Midbrain (tissue), 1 donor: Measurements from ENCODE around the gene PRICKLE2.

Source experiments
- DNase-seq: peaks from one replicate; lab custom pipeline; 2025; lab: John Stamatoyannopoulos, UW

Gene PRICKLE2

DNA sequence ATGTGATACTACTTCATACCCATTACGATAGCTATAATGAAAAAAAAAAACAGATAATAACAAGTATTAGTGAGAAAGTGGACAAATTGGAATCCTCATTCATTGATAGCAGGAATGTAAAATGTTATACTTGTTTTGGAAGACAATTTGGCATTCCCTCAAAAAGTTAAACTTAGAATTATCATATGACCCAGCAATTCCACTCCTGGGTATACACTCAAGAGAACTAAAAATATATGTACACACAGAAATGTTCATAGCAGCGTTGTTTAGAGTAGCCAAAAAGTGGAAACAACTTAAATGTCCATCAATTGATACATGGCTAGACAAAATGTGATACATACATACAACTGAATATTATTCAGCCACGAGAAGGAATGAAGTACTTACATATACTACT, 69.9 kb downstream of the PRICKLE2 start:
- no peak for DNase-seq

DNA sequence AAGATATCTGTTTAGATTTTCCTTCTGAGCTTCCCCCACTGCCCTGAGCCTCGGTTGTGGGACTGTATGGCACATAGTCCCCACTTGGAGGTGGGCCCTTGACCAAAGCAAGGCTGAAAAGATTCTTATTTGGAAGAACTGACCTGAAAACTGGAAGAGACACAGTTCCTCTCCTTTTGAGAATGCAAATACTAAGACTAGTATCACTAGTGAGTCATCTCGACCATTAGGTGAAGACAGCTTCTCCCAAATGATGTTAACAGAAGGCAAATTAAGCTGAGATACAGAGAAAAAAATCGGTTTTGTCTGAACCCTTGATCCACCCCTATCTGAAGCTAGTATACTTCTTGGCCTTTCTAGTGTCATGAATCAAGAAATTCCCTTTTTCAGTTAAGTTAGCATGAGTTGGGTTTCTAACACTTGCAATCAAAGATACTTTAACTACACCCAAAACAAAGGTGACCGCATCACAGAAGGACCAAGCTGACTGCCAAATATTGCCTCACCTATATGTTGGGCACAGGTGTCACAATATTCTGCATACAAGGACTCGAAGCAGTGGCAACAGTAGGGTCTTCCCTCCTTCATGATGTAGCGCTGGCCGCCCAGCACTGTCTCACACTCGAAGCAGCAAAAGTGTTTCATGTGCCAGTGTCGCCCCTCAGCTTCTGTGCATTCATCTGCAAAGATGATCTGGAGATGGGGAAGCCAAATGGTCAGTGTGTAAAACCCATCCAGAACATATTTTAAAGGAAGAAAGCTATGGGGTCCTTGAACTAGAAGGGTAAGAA, 72.4 kb downstream of the PRICKLE2 start:
- no peak for DNase-seq

DNA sequence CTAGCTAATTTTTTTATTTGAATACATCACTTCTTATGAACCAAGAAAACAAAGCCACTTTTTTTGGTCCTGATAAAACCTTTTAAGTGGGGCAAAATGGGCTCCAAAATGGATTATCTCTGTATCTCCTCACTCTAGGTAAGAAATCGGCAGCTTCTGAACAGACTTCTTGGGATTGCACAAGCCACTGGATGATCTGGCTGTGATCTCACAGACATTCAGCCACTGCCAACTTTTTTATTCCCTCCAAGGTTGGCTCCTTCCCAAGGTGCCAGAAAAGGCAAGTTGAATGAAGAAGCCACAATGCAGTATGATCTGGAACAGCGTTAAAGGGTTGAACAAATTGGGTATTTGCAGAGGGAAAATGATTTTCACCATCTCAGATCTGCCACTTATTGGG, 73.2 kb downstream of the PRICKLE2 start:
- peak; percentile 7 for DNase-seq

DNA sequence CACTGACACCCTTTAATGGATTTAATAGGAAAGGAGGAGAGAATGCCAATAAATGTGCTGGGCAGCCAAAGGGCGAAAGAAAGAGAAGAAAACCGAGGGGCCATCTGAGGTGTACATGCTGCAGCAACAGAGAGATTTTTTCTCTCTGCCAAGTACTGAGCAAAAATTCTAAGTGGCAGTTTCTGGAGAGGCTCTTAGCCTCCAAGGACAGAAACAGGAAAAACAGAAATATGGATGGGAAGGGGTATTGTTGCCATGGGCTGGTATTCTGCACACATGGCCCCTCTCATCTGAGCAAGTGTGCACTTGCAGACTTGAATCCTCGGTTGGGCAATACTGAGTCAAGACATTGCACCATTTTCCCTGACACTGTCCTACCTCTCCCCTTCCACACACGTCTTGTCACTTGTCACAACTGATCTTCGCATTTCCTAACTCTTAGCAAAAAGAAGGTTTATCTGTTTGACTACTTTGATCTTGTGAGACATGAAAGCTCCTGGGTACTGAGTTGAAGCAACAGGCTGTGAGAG, 73.9 kb downstream of the PRICKLE2 start:
- no peak for DNase-seq

DNA sequence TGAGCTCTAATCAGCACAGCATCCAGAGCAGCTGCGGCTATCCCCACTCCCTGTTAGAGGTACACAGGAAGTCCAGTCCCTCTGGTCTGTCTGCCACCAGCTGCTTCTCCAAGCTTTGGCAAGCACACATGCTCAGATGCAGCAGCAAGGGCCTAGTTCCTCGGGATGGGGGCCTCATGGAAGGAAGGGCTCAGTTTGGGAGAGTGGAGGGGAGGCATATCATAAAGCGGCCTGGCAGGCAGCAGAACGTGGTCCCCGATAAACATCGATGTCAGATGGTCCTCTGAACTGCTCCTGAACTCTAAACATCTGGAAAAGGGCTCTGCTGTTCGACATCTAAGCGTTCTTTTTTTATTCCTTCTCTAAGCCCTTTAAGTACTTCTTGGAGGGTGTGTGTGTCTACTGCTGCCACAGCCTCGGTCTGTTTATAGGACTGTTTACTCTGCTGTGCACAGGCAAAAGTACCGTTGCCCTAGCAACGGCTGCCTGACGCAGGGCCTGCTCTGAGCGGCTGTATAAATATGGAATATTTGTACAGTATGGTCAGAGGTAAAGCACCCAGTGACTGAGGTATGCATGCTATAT, 74.6 kb downstream of the PRICKLE2 start:
- DNase-seq: no peak

DNA sequence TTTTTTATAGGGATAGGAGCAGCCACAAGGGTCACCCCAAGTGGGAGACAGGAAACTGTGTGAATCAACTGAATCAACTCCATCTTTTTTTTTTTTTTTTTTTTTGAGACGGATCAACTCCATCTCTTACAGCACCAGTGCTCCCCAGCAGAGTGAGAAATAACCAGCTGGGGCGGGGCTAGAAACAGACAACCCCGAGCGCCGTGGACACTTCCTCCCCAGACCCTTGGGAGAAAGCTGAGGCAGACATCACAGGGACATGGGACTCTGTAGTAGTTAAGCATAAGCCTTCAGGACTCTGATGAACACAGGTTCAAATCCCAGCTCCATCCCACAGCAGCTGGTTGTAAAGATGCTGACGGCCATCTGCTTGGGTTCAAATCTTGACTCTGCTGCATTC, 75.4 kb downstream of the PRICKLE2 start:
- DNase-seq: no peak

DNA sequence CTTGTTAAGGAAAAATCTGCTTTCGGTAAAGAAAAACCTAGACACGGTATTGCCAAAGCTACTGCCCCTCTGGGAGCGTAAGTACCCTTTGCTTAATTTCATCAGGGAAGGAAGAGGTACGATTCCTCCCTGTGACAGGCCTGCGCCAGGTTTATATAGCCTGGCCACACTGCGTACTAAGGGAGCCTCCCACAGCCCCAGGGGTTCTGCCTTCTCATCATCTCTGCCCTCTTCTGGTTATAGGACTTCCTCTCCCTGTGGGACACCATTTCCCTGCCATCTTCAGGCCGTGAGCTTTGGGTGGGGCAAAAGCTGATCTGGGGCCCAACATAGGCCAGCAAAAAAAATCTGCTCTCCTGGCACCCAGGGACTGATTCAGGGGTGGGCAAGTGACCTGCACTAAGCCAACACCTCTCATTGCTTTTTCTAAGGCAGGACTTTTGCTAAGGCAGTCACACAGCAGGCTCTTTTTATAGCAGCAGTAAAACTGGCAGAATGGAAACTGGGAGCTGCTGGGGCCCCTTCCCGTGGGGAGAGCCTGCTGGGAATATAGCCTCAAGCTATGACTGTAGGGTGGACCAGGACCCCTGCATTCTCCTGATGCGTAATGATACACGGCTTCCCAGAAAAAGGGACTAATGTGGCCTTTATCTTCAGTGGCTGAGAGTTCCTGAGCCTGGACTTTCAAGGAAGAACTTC, 76.2 kb downstream of the PRICKLE2 start:
- DNase-seq: no peak

DNA sequence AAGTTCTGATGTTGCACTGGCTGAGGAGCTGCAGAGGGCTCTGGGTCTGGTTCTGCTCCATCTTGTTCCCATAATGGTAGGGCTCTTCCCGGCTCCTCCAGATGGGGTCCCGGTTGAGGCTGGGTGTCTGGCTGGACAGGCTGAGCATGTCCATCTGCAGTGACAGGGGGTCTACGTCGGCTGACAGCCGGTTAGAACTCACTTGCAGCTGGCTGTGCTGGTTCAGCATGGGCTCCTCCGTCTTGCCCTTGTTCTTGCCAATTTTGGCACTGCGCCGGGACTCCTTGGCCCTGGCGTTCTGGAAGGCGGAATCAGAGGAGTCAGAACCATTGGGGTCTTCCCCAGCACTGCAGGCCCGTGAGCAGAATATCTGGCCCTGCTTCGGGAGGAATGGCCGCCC, 78.1 kb downstream of the PRICKLE2 start:
- DNase-seq: no peak

DNA sequence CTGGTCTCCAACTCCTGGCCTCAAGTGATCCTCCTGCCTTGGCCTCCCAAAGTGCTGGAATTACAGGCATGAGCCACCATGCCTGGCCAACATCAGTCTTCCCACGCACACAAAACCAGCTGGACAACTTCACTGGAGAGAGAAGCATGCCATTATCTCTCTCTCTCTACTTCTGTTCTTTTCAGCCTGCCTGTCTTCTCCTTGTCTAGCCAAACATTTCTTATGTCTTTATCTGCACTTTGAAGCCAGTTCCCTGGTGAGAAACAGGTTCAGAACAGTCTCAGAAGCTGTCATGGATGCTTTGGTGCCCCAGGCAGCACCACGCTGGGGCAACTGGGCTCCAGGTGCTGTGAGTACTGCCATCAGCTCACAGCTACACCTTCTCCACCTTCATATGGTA, 79.8 kb downstream of the PRICKLE2 start:
- no peak for DNase-seq

DNA sequence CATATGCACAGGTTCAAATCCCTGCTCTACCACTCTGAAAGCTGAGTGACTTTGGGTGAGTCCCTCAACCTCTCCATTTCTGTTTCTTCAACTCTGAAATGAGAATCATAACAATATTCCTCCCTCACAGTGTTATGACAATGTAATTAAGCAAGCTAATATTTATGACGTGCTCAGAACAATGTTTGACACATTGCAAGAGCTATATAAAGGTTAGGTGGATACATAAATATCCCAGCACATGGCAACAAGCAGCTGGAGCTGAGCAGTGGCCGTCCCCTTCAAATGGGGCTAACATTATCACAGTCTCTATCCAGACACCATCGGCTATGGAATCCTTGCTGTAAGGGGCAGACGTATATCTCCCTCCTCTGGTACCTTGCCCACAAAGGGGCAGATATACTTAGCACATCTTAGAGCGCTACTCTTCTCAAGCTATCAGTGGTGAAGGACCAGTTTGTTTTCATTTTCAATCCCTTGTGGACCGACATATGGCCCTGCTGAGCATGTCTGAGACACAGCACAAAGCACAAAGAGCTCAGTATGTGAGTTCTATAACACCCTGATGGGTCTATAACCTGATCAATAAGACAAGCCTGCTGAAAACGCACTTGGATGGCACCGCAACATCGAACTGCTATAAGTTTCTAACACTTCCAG, 80.9 kb downstream of the PRICKLE2 start:
- DNase-seq: no peak

DNA sequence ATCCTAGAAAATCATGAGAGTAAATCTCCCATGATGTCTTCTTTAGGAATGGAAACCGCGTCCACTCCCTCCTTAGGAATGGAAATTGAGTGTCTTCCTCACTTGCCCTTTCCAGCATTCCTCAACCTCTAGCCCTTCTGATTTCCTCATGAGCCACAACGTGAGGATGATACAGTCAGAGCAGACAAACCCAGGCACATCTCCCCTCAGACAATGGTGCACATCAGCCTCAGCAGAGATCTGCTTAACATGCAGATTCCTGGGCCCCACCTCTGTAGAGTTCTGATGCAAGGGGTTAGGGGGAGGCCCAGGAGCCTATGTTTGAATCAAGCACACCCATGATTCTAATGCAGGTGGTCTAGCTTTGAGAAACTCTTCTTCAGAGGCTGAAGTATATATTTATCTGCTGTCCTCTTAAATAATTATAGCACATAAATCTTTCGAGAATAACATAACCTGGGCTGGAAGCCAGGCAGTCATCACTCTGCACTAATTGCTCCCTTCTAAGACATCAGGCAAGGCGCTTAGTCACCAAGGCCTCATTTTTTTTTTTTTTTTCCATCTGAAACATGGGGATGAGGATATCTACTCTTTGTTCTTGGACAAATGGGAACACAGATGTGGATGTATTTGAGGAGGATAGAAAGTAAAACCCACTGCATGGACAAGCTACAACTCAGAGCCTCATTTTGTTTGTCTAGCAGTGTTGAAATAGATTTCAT, 81.7 kb downstream of the PRICKLE2 start:
- no peak for DNase-seq

DNA sequence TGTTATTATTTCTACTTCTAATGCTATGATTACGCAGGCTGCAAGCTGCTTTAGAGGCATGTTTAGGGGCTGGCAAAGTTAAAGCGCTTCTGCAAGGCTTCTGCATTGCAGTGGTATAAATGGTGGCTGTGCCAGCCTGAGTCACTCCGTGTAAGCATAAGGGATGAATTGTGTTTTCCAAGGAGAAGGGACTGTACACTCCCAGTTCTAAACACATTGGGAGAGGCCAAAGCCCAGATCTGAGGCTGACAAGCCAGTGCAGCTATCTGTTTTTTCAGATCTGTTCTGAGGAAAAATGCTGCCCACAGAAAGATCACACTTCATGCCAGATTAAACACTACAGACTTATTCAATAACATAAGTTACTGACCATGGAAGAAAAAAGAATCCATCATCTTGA, 83.8 kb downstream of the PRICKLE2 start:
- peak; percentile 7 for DNase-seq

DNA sequence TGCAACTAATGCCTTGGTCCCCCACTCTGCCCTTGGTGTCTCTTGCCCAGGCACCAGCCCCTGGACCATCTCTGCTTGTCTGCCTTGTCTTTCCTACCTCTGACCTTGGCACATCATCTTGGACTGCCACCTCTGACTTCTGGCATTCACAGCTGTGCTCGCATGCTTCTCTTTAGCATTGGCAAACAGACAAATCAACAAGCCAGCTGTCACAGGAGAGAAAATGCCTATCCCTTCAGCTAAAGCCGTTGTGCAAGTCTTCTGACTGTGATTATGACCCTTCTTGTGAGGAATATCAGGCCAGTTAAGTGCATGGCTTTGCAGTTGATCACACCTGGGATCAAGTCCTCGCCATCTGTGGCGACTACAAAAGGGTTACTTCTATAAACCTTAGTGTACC, 84.6 kb downstream of the PRICKLE2 start:
- DNase-seq: no peak

DNA sequence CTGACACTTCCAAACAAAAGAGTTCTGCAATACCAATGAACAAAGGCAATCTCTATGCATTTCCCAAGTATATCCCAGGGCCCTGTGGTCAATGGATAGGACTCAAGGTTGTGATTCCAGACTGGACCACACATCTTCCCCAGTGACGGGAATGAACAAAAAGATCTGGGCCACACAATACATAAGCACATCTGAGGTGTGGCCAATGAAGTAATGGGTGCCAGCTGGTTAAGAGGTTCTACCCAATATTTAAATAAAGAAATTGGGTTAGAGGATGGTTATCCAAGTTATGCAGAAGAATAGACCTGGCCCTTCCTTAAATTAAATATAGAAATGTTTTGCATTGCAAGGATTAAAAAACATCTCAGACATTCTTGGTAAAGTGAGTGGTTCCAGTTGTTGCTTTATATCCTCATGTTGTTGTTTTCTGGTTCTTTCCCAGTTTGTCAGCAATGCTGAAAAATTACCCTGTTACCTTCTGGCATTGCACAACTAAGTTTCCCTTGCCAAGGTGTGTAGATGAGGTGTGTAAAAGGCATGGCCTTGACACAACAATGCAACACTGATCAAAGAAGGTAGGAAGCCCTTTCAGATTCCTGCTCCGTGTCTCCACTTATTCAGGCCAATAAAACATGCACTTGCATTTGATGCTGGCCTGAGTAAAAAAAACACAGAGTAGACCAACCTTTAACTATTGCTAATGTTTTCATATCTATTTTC, 86.5 kb downstream of the PRICKLE2 start:
- DNase-seq: no peak

DNA sequence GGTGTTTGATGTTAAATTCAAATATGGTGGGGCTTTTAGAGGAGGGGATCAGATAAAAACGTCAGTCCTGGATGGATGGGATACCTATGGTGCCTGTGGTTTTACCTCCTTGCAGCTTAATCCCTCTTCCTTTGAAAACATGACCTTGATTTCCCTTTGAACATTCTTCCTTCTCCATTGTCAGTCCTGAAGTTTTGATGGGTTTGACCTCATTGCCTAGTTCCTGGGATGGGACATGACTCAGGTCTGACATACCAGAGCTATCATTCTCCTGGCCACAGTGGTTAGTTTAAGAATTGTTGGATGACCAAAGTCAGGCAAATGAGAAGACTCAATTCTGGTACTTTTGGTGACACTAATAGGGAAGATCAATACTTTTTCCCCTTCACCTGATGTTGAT, 87.2 kb downstream of the PRICKLE2 start:
- DNase-seq: no peak

DNA sequence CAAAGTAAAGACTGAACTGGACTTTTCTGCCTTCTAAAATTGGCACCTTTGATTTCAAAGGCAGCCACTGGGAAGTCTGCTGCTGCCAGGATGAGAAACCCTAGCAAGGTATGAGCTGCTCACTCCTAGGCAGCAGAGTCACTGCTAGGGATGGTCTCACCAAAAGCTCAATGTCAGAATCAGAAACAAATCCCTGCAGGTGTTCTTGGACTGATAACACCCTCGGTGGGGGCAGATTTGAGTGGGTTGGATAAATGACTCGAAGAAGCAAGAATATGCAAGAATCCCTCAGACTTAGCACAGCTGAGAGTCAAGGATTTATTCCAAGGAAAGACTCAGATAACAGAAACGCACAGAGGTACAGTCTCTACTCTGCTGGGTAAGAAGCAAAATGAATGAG, 90.4 kb downstream of the PRICKLE2 start:
- no peak for DNase-seq

DNA sequence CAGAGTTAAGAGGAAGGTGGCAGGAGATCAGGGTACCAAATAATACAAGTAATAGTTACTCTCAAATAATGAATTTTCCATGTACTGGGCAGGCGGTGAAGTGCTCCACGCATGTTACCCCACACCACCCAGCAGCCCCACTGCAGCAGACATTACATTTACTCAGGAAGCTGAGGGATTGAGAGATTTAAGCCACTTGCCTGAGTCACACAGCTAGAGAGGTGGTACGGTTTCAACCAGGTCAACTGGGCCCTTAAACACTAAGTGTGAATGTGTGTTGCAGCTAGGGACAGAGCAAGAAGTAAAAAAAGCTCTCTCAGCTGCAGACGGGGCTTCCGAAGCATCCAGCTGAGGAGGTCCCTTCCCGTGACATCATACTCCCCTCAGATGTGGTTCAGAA, 91.3 kb downstream of the PRICKLE2 start:
- DNase-seq: no peak

DNA sequence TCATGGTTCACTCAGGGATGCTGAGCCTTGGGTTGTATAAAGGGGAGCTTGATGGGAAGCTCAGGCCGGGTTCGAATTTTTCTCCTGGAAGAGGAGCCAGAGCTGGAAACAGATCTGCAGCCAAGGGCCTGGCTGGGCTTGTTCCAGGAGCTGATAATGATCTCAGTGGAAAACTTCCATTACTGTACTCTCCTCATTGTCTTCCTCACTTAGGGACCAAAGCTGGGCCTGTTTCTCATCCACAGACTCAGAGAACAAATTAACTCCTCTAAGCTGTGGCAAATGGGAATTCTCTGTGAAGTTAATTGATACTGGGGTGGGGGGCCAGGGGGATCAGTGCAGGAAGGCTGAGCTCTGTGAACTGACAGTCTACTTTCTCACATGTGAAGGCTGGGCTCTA, 92.0 kb downstream of the PRICKLE2 start:
- DNase-seq: no peak

DNA sequence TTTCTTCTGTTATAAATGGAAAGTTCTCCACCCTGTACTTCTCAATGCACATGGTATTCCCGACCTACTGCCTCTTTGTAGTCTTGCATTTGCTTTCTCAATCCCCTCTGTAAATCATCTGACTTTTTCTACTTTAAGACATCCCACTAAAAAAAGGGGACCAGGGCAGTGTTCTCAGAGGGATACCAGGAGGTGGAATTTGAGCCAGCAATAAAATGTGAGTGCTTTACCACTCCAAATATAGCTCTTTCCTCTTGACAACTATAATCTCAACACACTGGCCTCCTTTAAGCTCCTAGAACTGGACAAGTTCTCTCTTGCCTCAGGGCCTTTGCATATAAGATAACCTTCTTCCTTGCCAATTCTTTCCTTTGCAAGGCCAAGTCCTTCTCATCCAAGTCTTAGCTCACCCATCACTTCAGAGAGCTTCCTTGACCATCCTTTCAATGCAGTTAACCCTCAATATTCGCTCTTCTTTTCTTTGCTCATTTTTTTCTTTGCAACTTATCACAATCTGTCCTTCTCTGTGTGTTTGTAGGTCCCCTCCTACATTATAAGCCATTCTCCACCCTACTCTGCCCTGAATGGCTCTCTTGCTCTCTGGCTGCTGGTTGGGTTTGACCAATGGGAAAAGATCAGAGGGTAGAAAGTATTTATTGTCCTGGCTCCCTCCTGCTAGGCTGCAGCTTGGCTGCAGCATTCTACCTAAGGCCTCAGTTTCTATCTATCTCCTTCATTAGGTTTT, 93.4 kb downstream of the PRICKLE2 start:
- no peak for DNase-seq

DNA sequence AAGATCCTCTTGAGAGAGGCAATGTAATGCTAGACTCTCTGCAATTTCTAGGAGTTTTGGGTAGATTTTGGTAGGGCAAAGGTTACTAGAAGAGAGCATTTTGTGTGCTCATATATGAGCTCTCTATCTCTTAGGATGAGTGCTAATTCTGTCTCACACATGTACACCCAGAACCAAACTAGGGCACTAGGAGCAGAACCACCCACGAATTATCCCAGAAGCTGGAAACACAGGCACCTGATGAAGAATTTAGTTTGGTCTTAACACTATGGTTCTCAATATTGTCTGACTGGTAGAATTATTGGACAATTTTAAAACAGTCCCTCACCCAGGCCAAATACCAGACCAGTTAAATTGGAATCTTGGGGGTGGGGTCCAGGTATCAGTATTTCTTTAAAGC, 94.8 kb downstream of the PRICKLE2 start:
- no peak for DNase-seq
